ENCODE data around the gene AMPD2. TPM values are rescaled to one million over a fixed set of nuclear protein-coding genes. Genes with fewer than 3 reads are reported as not detected.

The AMPD2 gene
- total and polyA plus RNA-seq, 4 experiments from 2014 or later = 43.8 to 96.1 (median 71.6) TPM

GRCh38 chr1:109613361-109614147 lies 6.1 kb upstream of the AMPD2 start:
- Histone ChIP-seq H3K9me3 (ENCODE audit: control insufficient read depth in 1 of 2, low read length in 2 of 2) (no peaks in the 10 kb centered on the region), H3K27ac (ENCODE audit: low read depth, low read length) (no peak overlapping the region), H3K36me3 (ENCODE audit: insufficient read depth, low read length) (no peaks in the 10 kb centered on the region), H3K27me3 (ENCODE audit: insufficient read depth, low read length) (no peaks in the 10 kb centered on the region), H3K4me3 (ENCODE audit: low read length in 2 of 2) (no peak overlapping the region), H3K4me1 (ENCODE audit: insufficient read depth, low read length) (peaks cover 27% of the 10 kb centered on the region)
- Mint-ChIP-seq H3K36me3 (no peaks in the 10 kb centered on the region), H3K4me3 (no peak overlapping the region), H3K27ac (peak overlapping the region in 1 of 7 donors; percentile 38), H3K27me3 (no peaks in the 10 kb centered on the region), H3K4me1 (peaks cover 19 to 28% (median 23%) of the 10 kb centered on the region in 4 donors), H3K9me3 (no peaks in the 10 kb centered on the region)
- POLR2A ChIA-PET (ENCODE audit: partially characterized antibody) = interaction anchor here (0.5 to 3.9 kb wide), 3 partner anchors 13 to 742 kb away, joined by 3 to 18 read pairs (median 3); partner anchors contain the start of gene GNAI3
- CTCF ChIA-PET (ENCODE audit: partially characterized antibody) = interaction anchor here (0.7 to 2.7 kb wide), 4 partner anchors 12 to 27 kb away, joined by 3 to 12 read pairs (median 6); no protein-coding TSS in a partner anchor
- DNase-seq = no peak
- intact Hi-C loops (cut with micrococcal nuclease) = no loop called here

- Histone ChIP-seq H3K4me1 (ENCODE audit: insufficient read depth, low read length) (peaks cover 38% of the 10 kb centered on the region), H3K36me3 (ENCODE audit: insufficient read depth, low read length) (no peaks in the 10 kb centered on the region), H3K27me3 (ENCODE audit: insufficient read depth, low read length) (no peaks in the 10 kb centered on the region), H3K4me3 (ENCODE audit: low read length in 2 of 2) (no peak overlapping the region), H3K27ac (ENCODE audit: low read depth, low read length) (peak overlapping the region; percentile 59), H3K9me3 (ENCODE audit: control insufficient read depth in 1 of 2, low read length in 2 of 2) (no peaks in the 10 kb centered on the region)
- H3K4me1 Mint-ChIP-seq = peaks cover 27 to 49% (median 34%) of the 10 kb centered on the region in 4 donors
- H3K9me3 Mint-ChIP-seq = peaks cover 0 to 2% (median 0%) of the 10 kb centered on the region in 8 donors
- DNase-seq = peak; percentile 43 to 68 (median 59)
- H3K36me3 Mint-ChIP-seq = peaks cover 0 to 10% of the 10 kb centered on the region in 2 donors
- no peaks in the 10 kb centered on the region for H3K27me3 Mint-ChIP-seq
- H3K4me3 Mint-ChIP-seq = peak overlapping the region in 7 of 8 donors; percentile 1 to 53 (median 15)
- intact Hi-C loops (cut with micrococcal nuclease) = loop anchor here (2.0 kb wide), 1 partner anchor 13 kb away; no protein-coding TSS in a partner anchor
- H3K27ac Mint-ChIP-seq = peak overlapping the region; percentile 78 to 98 (median 93)
- CTCF ChIA-PET (ENCODE audit: partially characterized antibody) = interaction anchor here (1.0 to 3.2 kb wide), 8 partner anchors 14 to 84 kb away, joined by 3 to 11 read pairs (median 6); partner anchors contain the start of gene GNAI3
- POLR2A ChIA-PET (ENCODE audit: partially characterized antibody) = interaction anchor here (1.6 to 3.9 kb wide), 2 partner anchors 67 to 70 kb away, joined by 7 to 18 read pairs; partner anchors contain the start of gene GNAI3
Measured at GRCh38 chr1:109615879-109616278, 3.8 kb upstream of the AMPD2 start.

GRCh38 chr1:109616391-109616790 lies 3.2 kb upstream of the AMPD2 start:
- Histone ChIP-seq H3K9me3 (ENCODE audit: control insufficient read depth in 1 of 2, low read length in 2 of 2) (no peaks in the 10 kb centered on the region), H3K27ac (ENCODE audit: low read depth, low read length) (peak overlapping the region; percentile 59), H3K4me3 (ENCODE audit: low read length in 2 of 2) (no peak overlapping the region), H3K4me1 (ENCODE audit: insufficient read depth, low read length) (peaks cover 39% of the 10 kb centered on the region), H3K27me3 (ENCODE audit: insufficient read depth, low read length) (no peaks in the 10 kb centered on the region), H3K36me3 (ENCODE audit: insufficient read depth, low read length) (no peaks in the 10 kb centered on the region)
- no peak for DNase-seq
- Mint-ChIP-seq H3K36me3 (peaks cover 0 to 12% of the 10 kb centered on the region in 2 donors), H3K4me3 (peak overlapping the region in 6 of 8 donors; percentile 7 to 53 (median 43)), H3K9me3 (peaks cover 0 to 2% (median 0%) of the 10 kb centered on the region in 8 donors), H3K4me1 (peaks cover 28 to 54% (median 35%) of the 10 kb centered on the region in 4 donors), H3K27me3 (no peaks in the 10 kb centered on the region), H3K27ac (peak overlapping the region; percentile 78 to 98 (median 93))
- POLR2A ChIA-PET (ENCODE audit: partially characterized antibody) = interaction anchor here (1.6 to 3.9 kb wide), 2 partner anchors 68 to 70 kb away, joined by 7 to 18 read pairs; partner anchors contain the start of gene GNAI3
- intact Hi-C loops (cut with micrococcal nuclease) = loop anchor here (2.0 kb wide), 1 partner anchor 14 kb away; no protein-coding TSS in a partner anchor
- CTCF ChIA-PET (ENCODE audit: partially characterized antibody) = interaction anchor here (1.0 to 3.2 kb wide), 9 partner anchors 13 to 84 kb away, joined by 3 to 11 read pairs (median 6); partner anchors contain the start of gene GNAI3

- DNase-seq = peak in 2 of 5 donors; percentile 23 to 54
- Histone ChIP-seq H3K9me3 (ENCODE audit: control insufficient read depth in 1 of 2, low read length in 2 of 2) (no peaks in the 10 kb centered on the region), H3K36me3 (ENCODE audit: insufficient read depth, low read length) (no peaks in the 10 kb centered on the region), H3K4me3 (ENCODE audit: low read length in 2 of 2) (no peak overlapping the region), H3K4me1 (ENCODE audit: insufficient read depth, low read length) (peaks cover 48% of the 10 kb centered on the region), H3K27me3 (ENCODE audit: insufficient read depth, low read length) (no peaks in the 10 kb centered on the region), H3K27ac (ENCODE audit: low read depth, low read length) (peak overlapping the region; percentile 10)
- ChIA-PET POLR2A (ENCODE audit: partially characterized antibody) (interaction anchor here (1.6 to 3.9 kb wide), 2 partner anchors 69 to 71 kb away, joined by 7 to 18 read pairs; partner anchors contain the start of gene GNAI3), CTCF (ENCODE audit: partially characterized antibody) (interaction anchor here (1.2 to 3.2 kb wide), 8 partner anchors 12 to 85 kb away, joined by 3 to 11 read pairs (median 6); partner anchors contain the start of gene GNAI3)
- peaks cover 0 to 13% of the 10 kb centered on the region in 2 donors for H3K36me3 Mint-ChIP-seq
- peak overlapping the region in 6 of 8 donors; percentile 1 to 59 (median 22) for H3K4me3 Mint-ChIP-seq
- H3K9me3 Mint-ChIP-seq = peaks cover 0 to 2% (median 0%) of the 10 kb centered on the region in 8 donors
- peaks cover 35 to 64% (median 43%) of the 10 kb centered on the region in 4 donors for H3K4me1 Mint-ChIP-seq
- intact Hi-C loops (cut with micrococcal nuclease) = loop anchor here (2.0 kb wide), 1 partner anchor 15 kb away; no protein-coding TSS in a partner anchor
- no peaks in the 10 kb centered on the region for H3K27me3 Mint-ChIP-seq
- H3K27ac Mint-ChIP-seq = peak overlapping the region; percentile 78 to 98 (median 93)
Measured at GRCh38 chr1:109617291-109617801, 2.3 kb upstream of the AMPD2 start.

- peak overlapping the region; percentile 76 to 93 for H3K4me3 ChIP-seq (ENCODE audit: low read length in 2 of 2)
- intact Hi-C loops (cut with micrococcal nuclease) = no loop called here
- Mint-ChIP-seq H3K9me3 (peaks cover 0 to 2% (median 0%) of the 10 kb centered on the region in 8 donors), H3K4me3 (peak overlapping the region; percentile 92 to 99 (median 96)), H3K27me3 (no peaks in the 10 kb centered on the region), H3K27ac (peak overlapping the region; percentile 91 to 99 (median 99)), H3K36me3 (peaks cover 0 to 15% of the 10 kb centered on the region in 2 donors), H3K4me1 (peaks cover 48 to 79% (median 56%) of the 10 kb centered on the region in 4 donors)
- H3K27ac ChIP-seq (ENCODE audit: low read depth, low read length) = peak overlapping the region; percentile 96
- CTCF ChIA-PET (ENCODE audit: partially characterized antibody) = interaction anchor here (1.1 to 3.1 kb wide), 6 partner anchors 19 to 155 kb away, joined by 3 to 26 read pairs (median 6); partner anchors contain the start of gene GNAI3
- peaks cover 64% of the 10 kb centered on the region for H3K4me1 ChIP-seq (ENCODE audit: insufficient read depth, low read length)
- H3K9me3 ChIP-seq (ENCODE audit: control insufficient read depth in 1 of 2, low read length in 2 of 2) = no peaks in the 10 kb centered on the region
- no peaks in the 10 kb centered on the region for H3K27me3 ChIP-seq (ENCODE audit: insufficient read depth, low read length)
- no peaks in the 10 kb centered on the region for H3K36me3 ChIP-seq (ENCODE audit: insufficient read depth, low read length)
- no peak for DNase-seq
- POLR2A ChIA-PET (ENCODE audit: partially characterized antibody) = interaction anchor here (1.1 to 8.3 kb wide), 6 partner anchors 16 to 366 kb away, joined by 6 to 114 read pairs (median 8); partner anchors contain the start of genes AHCYL1, ATXN7L2 and GNAI3
Measured at GRCh38 chr1:109618661-109619575, 719 bp upstream of the AMPD2 start.

- Histone ChIP-seq H3K36me3 (ENCODE audit: insufficient read depth, low read length) (peaks cover under 1% of the 10 kb centered on the region), H3K4me1 (ENCODE audit: insufficient read depth, low read length) (peaks cover 76% of the 10 kb centered on the region), H3K27me3 (ENCODE audit: insufficient read depth, low read length) (no peaks in the 10 kb centered on the region), H3K27ac (ENCODE audit: low read depth, low read length) (peak overlapping the region; percentile 96), H3K4me3 (ENCODE audit: low read length in 2 of 2) (peak overlapping the region; percentile 76 to 93), H3K9me3 (ENCODE audit: control insufficient read depth in 1 of 2, low read length in 2 of 2) (no peaks in the 10 kb centered on the region)
- Mint-ChIP-seq H3K4me1 (peaks cover 49 to 89% (median 61%) of the 10 kb centered on the region in 4 donors), H3K36me3 (peaks cover 0 to 18% of the 10 kb centered on the region in 2 donors), H3K27me3 (no peaks in the 10 kb centered on the region), H3K9me3 (peaks cover 0 to 2% (median 0%) of the 10 kb centered on the region in 8 donors), H3K4me3 (peak overlapping the region; percentile 92 to 99 (median 96)), H3K27ac (peak overlapping the region; percentile 91 to 99 (median 99))
- intact Hi-C loops (cut with micrococcal nuclease) = loop anchor here (1.0 to 5.0 kb wide), 5 partner anchors 72 to 718 kb away; partner anchors contain the start of genes ATXN7L2, GNAI3, PSMA5 and RBM15
- peak in 1 of 5 donors; percentile 18 for DNase-seq
- ChIA-PET CTCF (ENCODE audit: partially characterized antibody) (interaction anchor here (0.8 to 3.1 kb wide), 7 partner anchors 8 to 364 kb away, joined by 3 to 26 read pairs (median 4); partner anchors contain the start of genes AHCYL1 and GNAI3), POLR2A (ENCODE audit: partially characterized antibody) (interaction anchor here (0.6 to 8.3 kb wide), 17 partner anchors 8 to 414 kb away, joined by 3 to 114 read pairs (median 4); partner anchors contain the start of genes AHCYL1, ATXN7L2, GNAI3 and GSTM4)
Measured at GRCh38 chr1:109620401-109620791, 759 bp downstream of the AMPD2 start.
